ENCODE results near the gene DNAJC5.

- TF ChIP-seq EZH2 (IDR thresholded peaks at IDR 0.05; ENCODE audit: insufficient read depth, poor library complexity, severe bottlenecking) = no peak
- TF ChIP-seq EZH2phosphoT487 (IDR thresholded peaks at IDR 0.05; ENCODE audit: insufficient read depth, low read depth) = no peak
Measured at GRCh38 chr20:63895202-63895951, 451 bp downstream of the DNAJC5 start.

Data from GM23248 (cell line).